Natural killer cell treated with Interleukin-12 subunit alpha and Interleukin-12 subunit beta and Interleukin-15 and Interleukin-18, amount 100 ng/mL, for 72 hours (primary cell): ENCODE results near the gene SPACDR. TPM values are rescaled to one million over a fixed set of nuclear protein-coding genes. Genes with fewer than 3 reads are reported as not detected.

Experiments used
- ATAC-seq, 2 donors: fragments of 150-1000 bp; cut with Tn5 transposase in 1 of 2; sonication (Bioruptor Pico), chemical (Tn5 transposase) in 1 of 2; 2 replicates each; pipeline ENCODE4 v1.10.0; 2021
- DNase-seq: peaks from one replicate; pipeline ENCODE4 v3.0.0; 2022; ENCODE audit warnings: low spot score
- H3K27ac Mint-ChIP-seq, 2 donors: 1 replicate in 1 of 2; 2 replicates in 1 of 2; pipeline ENCODE4 v1.8.0; 2022; ENCODE audit warnings: mixed read lengths in 2 of 2, mild to moderate bottlenecking in 1 of 2, moderate library complexity in 1 of 2
- H3K27me3 Mint-ChIP-seq, 2 donors: 1 replicate in 1 of 2; 2 replicates in 1 of 2; pipeline ENCODE4 v1.8.0; 2022; ENCODE audit warnings: mixed read lengths in 2 of 2
- H3K36me3 Mint-ChIP-seq: one replicate; pipeline ENCODE4 v1.8.0; 2022; ENCODE audit warnings: mixed read lengths
- H3K4me1 Mint-ChIP-seq, 2 donors: 1 replicate in 1 of 2; 2 replicates in 1 of 2; pipeline ENCODE4 v1.8.0; 2022; ENCODE audit warnings: low read depth in 2 of 2, mixed read lengths in 2 of 2, mild to moderate bottlenecking in 1 of 2
- H3K4me3 Mint-ChIP-seq: one replicate; pipeline ENCODE4 v1.8.0; 2022; ENCODE audit warnings: mixed read lengths
- H3K9me3 Mint-ChIP-seq: 2 replicates; pipeline ENCODE4 v1.8.0; 2022; ENCODE audit warnings: mixed read lengths
- total RNA-seq, 2 donors: library from RNA; stranded (reverse); gene quantifications; one replicate each; pipeline ENCODE4 v1.2.3, GENCODE V29; 2022

Gene SPACDR
- total RNA-seq, 2 donors from 2014 or later, result 2.4 to 4.2 TPM

- no peaks in the 10 kb centered on the region for H3K27me3 Mint-ChIP-seq
- no peaks in the 10 kb centered on the region for H3K9me3 Mint-ChIP-seq
- H3K4me3 Mint-ChIP-seq, result no peak overlapping the region
- DNase-seq, result no peak
- H3K36me3 Mint-ChIP-seq, result no peaks in the 10 kb centered on the region
- no peaks in the 10 kb centered on the region for H3K4me1 Mint-ChIP-seq
- H3K27ac Mint-ChIP-seq, result no peak overlapping the region
- ATAC-seq, result no peak
Measured at GRCh38 chr7:100413889-100414288, 50.2 kb downstream of the SPACDR start.

GRCh38 chr7:100413346-100413745, 50.7 kb downstream of the SPACDR start:
- Mint-ChIP-seq H3K27ac (no peak overlapping the region), H3K9me3 (no peaks in the 10 kb centered on the region), H3K36me3 (no peaks in the 10 kb centered on the region), H3K4me1 (no peaks in the 10 kb centered on the region), H3K4me3 (no peak overlapping the region), H3K27me3 (no peaks in the 10 kb centered on the region)
- DNase-seq (no peak), ATAC-seq (no peak)

GRCh38 chr7:100411101-100411500, 53.0 kb downstream of the SPACDR start:
- H3K27ac Mint-ChIP-seq, result no peak overlapping the region
- no peaks in the 10 kb centered on the region for H3K36me3 Mint-ChIP-seq
- H3K27me3 Mint-ChIP-seq, result no peaks in the 10 kb centered on the region

GRCh38 chr7:100407285-100408180, 56.5 kb downstream of the SPACDR start:
- H3K27me3 Mint-ChIP-seq, result no peaks in the 10 kb centered on the region
- H3K4me1 Mint-ChIP-seq, result no peaks in the 10 kb centered on the region
- no peaks in the 10 kb centered on the region for H3K36me3 Mint-ChIP-seq
- no peaks in the 10 kb centered on the region for H3K9me3 Mint-ChIP-seq
- no peak overlapping the region for H3K4me3 Mint-ChIP-seq
- peak; percentile 82 to 84 for ATAC-seq
- H3K27ac Mint-ChIP-seq, result no peak overlapping the region
- peak; percentile 79 for DNase-seq

More at GRCh38 chr7:100411101-100411500, 53.0 kb downstream of the SPACDR start:
- H3K4me3 Mint-ChIP-seq, result no peak overlapping the region
- no peaks in the 10 kb centered on the region for H3K9me3 Mint-ChIP-seq
- no peaks in the 10 kb centered on the region for H3K4me1 Mint-ChIP-seq
- ATAC-seq, result no peak
- DNase-seq, result no peak

- ATAC-seq (no peak), DNase-seq (no peak)
- H3K36me3 Mint-ChIP-seq, result no peaks in the 10 kb centered on the region
- H3K4me1 Mint-ChIP-seq, result no peaks in the 10 kb centered on the region
- no peak overlapping the region for H3K4me3 Mint-ChIP-seq
- no peaks in the 10 kb centered on the region for H3K9me3 Mint-ChIP-seq
- H3K27ac Mint-ChIP-seq, result no peak overlapping the region
- no peaks in the 10 kb centered on the region for H3K27me3 Mint-ChIP-seq
Measured at GRCh38 chr7:100406767-100407166, 57.3 kb downstream of the SPACDR start.

Other genes with a start within 250 kb of the SPACDR start
- gene PVRIG, start 244.3 kb downstream of the SPACDR start, total RNA-seq, result 10 to 100 TPM; 32.2 to 43.9 TPM
- gene SPDYE3, start 156.6 kb downstream of the SPACDR start, total RNA-seq, result not detected
- 10 to 100 TPM; 48.4 to 94.8 TPM for gene PILRB, start 106.1 kb downstream of the SPACDR start, total RNA-seq
- gene PILRA, start 90.8 kb downstream of the SPACDR start, total RNA-seq, result 1 to 10 TPM; 3.7 to 6.8 TPM
- 1 to 10 TPM; 1.3 to 2.5 TPM for gene ZCWPW1, start 35.6 kb downstream of the SPACDR start, total RNA-seq
- gene MEPCE, start 34.4 kb downstream of the SPACDR start, total RNA-seq, result 10 to 100 TPM; 44.0 to 60.5 TPM
- 10 to 100 TPM; 54.5 to 57.0 TPM for gene PPP1R35, start 27.8 kb downstream of the SPACDR start, total RNA-seq
- 100 to 1,000 TPM; 129 to 134 TPM for gene TSC22D4, start 15.0 kb upstream of the SPACDR start, total RNA-seq
- not detected for gene NYAP1, start 19.7 kb upstream of the SPACDR start, total RNA-seq
- gene AGFG2, start 74.9 kb upstream of the SPACDR start, total RNA-seq, result 10 to 100 TPM; 45.2 to 49.4 TPM
- gene SAP25, start 109.6 kb upstream of the SPACDR start, total RNA-seq, result 10 to 100 TPM; 10.1 to 25.2 TPM
- gene LRCH4, start 121.9 kb upstream of the SPACDR start, total RNA-seq, result 100 to 1,000 TPM; 125 to 150 TPM
- gene FBXO24, start 122.1 kb upstream of the SPACDR start, total RNA-seq, result under 1 TPM in 1 of 2 donors, not detected in 1; 0.21 TPM
- 1 to 10 TPM; 5.4 to 5.6 TPM for gene PCOLCE, start 138.1 kb upstream of the SPACDR start, total RNA-seq
- gene MOSPD3, start 148.3 kb upstream of the SPACDR start, total RNA-seq, result 10 to 100 TPM; 17.6 to 19.2 TPM
- gene TFR2, start 177.3 kb upstream of the SPACDR start, total RNA-seq, result 10 to 100 TPM; 10.1 to 34.1 TPM
- gene ACTL6B, start 192.2 kb upstream of the SPACDR start, total RNA-seq, result not detected
- 100 to 1,000 TPM; 345 to 348 TPM for gene GNB2, start 209.5 kb upstream of the SPACDR start, total RNA-seq
- 10 to 100 TPM; 28.5 to 72.1 TPM for gene GIGYF1, start 230.0 kb upstream of the SPACDR start, total RNA-seq
- gene POP7, start 241.9 kb upstream of the SPACDR start, total RNA-seq, result 10 to 100 TPM; 46.6 to 64.9 TPM